Measurements from ENCODE around the gene SHROOM4. TPM values are rescaled to one million over a fixed set of nuclear protein-coding genes. Genes with fewer than 3 reads are reported as not detected.

SHROOM4 gene
- polyA plus RNA-seq, 6 donors from 2014 or later, result not detected

Other genes with a start within 250 kb of the SHROOM4 start
- gene BMP15, start 96.5 kb upstream of the SHROOM4 start, polyA plus RNA-seq (ENCODE audit: low read depth in 6 of 6), result not detected